ENCODE measurements around the gene GCKR. TPM values are rescaled to one million over a fixed set of nuclear protein-coding genes. Genes with fewer than 3 reads are reported as not detected.
A peak's percentile ranks its signal among the peaks of the same experiment; 100 is the strongest.

The GCKR gene
- total RNA-seq (2022) (17.8 and 26.8 TPM in 2 replicates), Bru-seq, nascent RNA (percentile 66 among the genes with signal in this experiment), BruChase-seq, experiment 1, labeled RNA remaining after a 6-hour chase (percentile 56 among the genes with signal in this experiment), BruChase-seq, experiment 2, labeled RNA remaining after a 2-hour chase (percentile 56 among the genes with signal in this experiment)
- long read RNA-seq, partial matches to known transcripts, result 2 of 8 reads
- long read RNA-seq, other reads (novel, unspliced or antisense), result 5 of 8 reads

- H3K9me3 Mint-ChIP-seq (ENCODE audit: low read depth, unreplicated experiment), result no peaks in the 10 kb centered on the region
- peak; percentile 72 for DNase-seq
Measured at GRCh38 chr2:27496357-27497287, at the start of gene GCKR. Gene GCKR (plus strand): TSS chr2:27496839. CDS start chr2:27496905, 66 bp downstream.

GRCh38 chr2:27448381-27448780 is 48.3 kb upstream of the GCKR start:
- intact Hi-C loops (cut with micrococcal nuclease; ENCODE audit: unreplicated experiment), result loop anchor here (10.0 kb wide), 1 partner anchor 136 kb away; the partner anchor contains the start of gene ZNF512

More at GRCh38 chr2:27496357-27497287, at the start of gene GCKR:
- Mint-ChIP-seq H3K27ac (ENCODE audit: unreplicated experiment) (peak within 1 kb of the TSS; percentile 79), H3K36me3 (ENCODE audit: insufficient read depth, unreplicated experiment) (peaks cover 25% of the 10 kb centered on the region), H3K4me3 (ENCODE audit: low read depth, unreplicated experiment) (peak within 1 kb of the TSS; percentile 85), H3K4me1 (ENCODE audit: low read depth, unreplicated experiment) (peaks cover 45% of the 10 kb centered on the region), H3K27me3 (ENCODE audit: unreplicated experiment) (no peaks in the 10 kb centered on the region)
- TF ChIP-seq, protein P1, sequence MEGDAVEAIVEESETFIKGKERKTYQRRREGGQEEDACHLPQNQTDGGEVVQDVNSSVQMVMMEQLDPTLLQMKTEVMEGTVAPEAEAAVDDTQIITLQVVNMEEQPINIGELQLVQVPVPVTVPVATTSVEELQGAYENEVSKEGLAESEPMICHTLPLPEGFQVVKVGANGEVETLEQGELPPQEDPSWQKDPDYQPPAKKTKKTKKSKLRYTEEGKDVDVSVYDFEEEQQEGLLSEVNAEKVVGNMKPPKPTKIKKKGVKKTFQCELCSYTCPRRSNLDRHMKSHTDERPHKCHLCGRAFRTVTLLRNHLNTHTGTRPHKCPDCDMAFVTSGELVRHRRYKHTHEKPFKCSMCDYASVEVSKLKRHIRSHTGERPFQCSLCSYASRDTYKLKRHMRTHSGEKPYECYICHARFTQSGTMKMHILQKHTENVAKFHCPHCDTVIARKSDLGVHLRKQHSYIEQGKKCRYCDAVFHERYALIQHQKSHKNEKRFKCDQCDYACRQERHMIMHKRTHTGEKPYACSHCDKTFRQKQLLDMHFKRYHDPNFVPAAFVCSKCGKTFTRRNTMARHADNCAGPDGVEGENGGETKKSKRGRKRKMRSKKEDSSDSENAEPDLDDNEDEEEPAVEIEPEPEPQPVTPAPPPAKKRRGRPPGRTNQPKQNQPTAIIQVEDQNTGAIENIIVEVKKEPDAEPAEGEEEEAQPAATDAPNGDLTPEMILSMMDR (IDR thresholded peaks at IDR 0.05; ENCODE audit: unreplicated experiment), result no peak
- CTCF ChIA-PET, result interaction anchor here (0.5 to 0.6 kb wide), 2 partner anchors 26 to 336 kb away, joined by 5 to 6 read pairs; no protein-coding TSS in a partner anchor
- intact Hi-C loops (cut with micrococcal nuclease; ENCODE audit: unreplicated experiment), result loop anchor here (10.0 kb wide), 1 partner anchor 128 kb away; the partner anchor contains the start of genes CCDC121 and GPN1
- BruUV-seq (replicated peaks), result no TSS peak

DNA sequence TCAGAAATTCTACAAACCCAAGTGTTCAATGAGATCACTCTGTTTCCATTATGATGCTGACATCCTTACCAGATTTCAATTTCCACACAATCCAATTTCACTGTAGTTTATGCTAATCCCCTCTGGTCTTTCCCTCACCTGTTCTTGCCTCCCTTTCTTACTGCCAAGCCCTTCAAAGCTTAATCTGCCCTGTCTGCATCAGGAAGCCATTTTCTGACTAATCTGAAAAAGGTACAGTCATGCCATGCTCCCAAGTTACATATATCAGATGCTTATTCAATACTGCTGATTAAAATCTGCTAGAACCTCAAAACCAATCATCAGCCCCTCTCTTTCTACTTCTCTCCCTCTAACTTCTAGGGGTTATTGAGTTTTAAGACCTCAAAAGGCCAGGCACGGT is 45.5 kb upstream of the GCKR start:
- CTCF ChIA-PET, result no interaction called here
- H3K27me3 Mint-ChIP-seq (ENCODE audit: unreplicated experiment), result no peaks in the 10 kb centered on the region
- H3K4me3 Mint-ChIP-seq (ENCODE audit: low read depth, unreplicated experiment), result no peak overlapping the region
- no TSS peak for BruUV-seq (replicated peaks)
- TF ChIP-seq, protein P1 (IDR thresholded peaks at IDR 0.05; ENCODE audit: unreplicated experiment), result no peak
- intact Hi-C loops (cut with micrococcal nuclease; ENCODE audit: unreplicated experiment), result no loop called here
- H3K9me3 Mint-ChIP-seq (ENCODE audit: low read depth, unreplicated experiment), result no peaks in the 10 kb centered on the region
- peaks cover 31% of the 10 kb centered on the region for H3K36me3 Mint-ChIP-seq (ENCODE audit: insufficient read depth, unreplicated experiment)
- peaks cover 1% of the 10 kb centered on the region for H3K4me1 Mint-ChIP-seq (ENCODE audit: low read depth, unreplicated experiment)
- no peak for DNase-seq
- H3K27ac Mint-ChIP-seq (ENCODE audit: unreplicated experiment), result no peak overlapping the region

More at GRCh38 chr2:27448381-27448780, 48.3 kb upstream of the GCKR start:
- H3K27ac Mint-ChIP-seq (ENCODE audit: unreplicated experiment), result no peak overlapping the region
- CTCF ChIA-PET, result no interaction called here
- peaks cover 18% of the 10 kb centered on the region for H3K4me1 Mint-ChIP-seq (ENCODE audit: low read depth, unreplicated experiment)
- H3K36me3 Mint-ChIP-seq (ENCODE audit: insufficient read depth, unreplicated experiment), result peaks cover 45% of the 10 kb centered on the region
- no peaks in the 10 kb centered on the region for H3K27me3 Mint-ChIP-seq (ENCODE audit: unreplicated experiment)
- no peak overlapping the region for H3K4me3 Mint-ChIP-seq (ENCODE audit: low read depth, unreplicated experiment)
- TF ChIP-seq, protein P1 (IDR thresholded peaks at IDR 0.05; ENCODE audit: unreplicated experiment), result no peak
- no TSS peak for BruUV-seq (replicated peaks)
- no peaks in the 10 kb centered on the region for H3K9me3 Mint-ChIP-seq (ENCODE audit: low read depth, unreplicated experiment)
- no peak for DNase-seq

DNA sequence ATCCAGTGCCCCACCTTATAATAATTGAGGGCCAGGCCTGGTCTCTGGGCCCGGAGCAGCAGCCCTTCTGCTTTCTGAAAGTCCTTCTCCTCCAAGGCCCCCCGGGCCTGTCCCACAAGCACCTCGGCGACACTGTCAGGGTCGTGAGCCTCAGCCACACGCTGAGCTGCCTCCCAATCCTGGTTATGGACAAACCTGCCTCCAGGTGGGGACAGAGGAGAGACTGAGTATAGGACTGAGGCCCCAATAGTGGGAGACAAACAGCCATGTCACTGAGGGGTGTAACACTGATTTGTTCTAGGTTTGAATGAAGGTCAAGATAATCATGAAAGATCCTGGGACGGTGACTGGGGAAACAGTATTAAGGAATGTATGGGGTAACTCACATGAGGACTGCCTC is 42.7 kb upstream of the GCKR start:
- no peak overlapping the region for H3K27ac Mint-ChIP-seq (ENCODE audit: unreplicated experiment)
- no peak overlapping the region for H3K4me3 Mint-ChIP-seq (ENCODE audit: low read depth, unreplicated experiment)

More for the DNA sequence above, 42.7 kb upstream of the GCKR start:
- no peaks in the 10 kb centered on the region for H3K4me1 Mint-ChIP-seq (ENCODE audit: low read depth, unreplicated experiment)
- DNase-seq, result no peak
- CTCF ChIA-PET, result no interaction called here
- TF ChIP-seq, protein P1 (IDR thresholded peaks at IDR 0.05; ENCODE audit: unreplicated experiment), result no peak
- no TSS peak for BruUV-seq (replicated peaks)
- intact Hi-C loops (cut with micrococcal nuclease; ENCODE audit: unreplicated experiment), result no loop called here
- no peaks in the 10 kb centered on the region for H3K27me3 Mint-ChIP-seq (ENCODE audit: unreplicated experiment)
- peaks cover 9% of the 10 kb centered on the region for H3K36me3 Mint-ChIP-seq (ENCODE audit: insufficient read depth, unreplicated experiment)
- no peaks in the 10 kb centered on the region for H3K9me3 Mint-ChIP-seq (ENCODE audit: low read depth, unreplicated experiment)

Measured in Calu3 (cell line).